Measurements from ENCODE around the gene NHERF2.

DNA sequence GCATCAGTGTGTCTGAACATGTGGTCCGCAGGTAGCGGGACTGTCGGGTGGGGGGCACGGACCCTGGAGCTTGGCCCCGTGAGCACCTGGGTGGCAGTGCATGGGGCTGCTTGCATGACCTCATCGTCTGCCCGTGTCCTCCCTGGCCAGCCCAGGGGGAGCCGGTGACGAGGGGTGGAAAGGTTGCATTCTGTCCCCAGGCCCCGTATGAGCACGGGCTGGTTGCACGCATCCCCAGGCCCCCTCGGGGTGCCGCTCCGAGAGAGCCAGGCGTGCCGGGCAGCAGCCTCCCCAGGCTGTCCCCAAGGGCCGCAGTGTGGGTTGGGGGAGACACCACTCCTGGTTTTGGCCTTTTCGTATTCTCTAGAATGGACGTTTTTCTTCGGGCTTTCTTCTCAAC lies 51.0 kb downstream of the NHERF2 start:
- TF ChIP-seq ZNF23 (CRISPR knock-in tag; IDR thresholded peaks at IDR 0.05) (no peak), ZNF174 (CRISPR knock-in tag; IDR thresholded peaks at IDR 0.05) (no peak), DPF2 (IDR thresholded peaks at IDR 0.05) (no peak), RAD21 (CRISPR knock-in tag; conservative IDR thresholded peaks at IDR 0.05 in 1 of 2, IDR thresholded peaks at IDR 0.05 in 1 of 2) (no peak), ZNF316 (IDR thresholded peaks at IDR 0.05) (no peak), PCBP1 (IDR thresholded peaks at IDR 0.05; ENCODE audit: low read depth, low read length, poor library complexity, severe bottlenecking) (no peak)
- TF ChIP-seq, protein P1, sequence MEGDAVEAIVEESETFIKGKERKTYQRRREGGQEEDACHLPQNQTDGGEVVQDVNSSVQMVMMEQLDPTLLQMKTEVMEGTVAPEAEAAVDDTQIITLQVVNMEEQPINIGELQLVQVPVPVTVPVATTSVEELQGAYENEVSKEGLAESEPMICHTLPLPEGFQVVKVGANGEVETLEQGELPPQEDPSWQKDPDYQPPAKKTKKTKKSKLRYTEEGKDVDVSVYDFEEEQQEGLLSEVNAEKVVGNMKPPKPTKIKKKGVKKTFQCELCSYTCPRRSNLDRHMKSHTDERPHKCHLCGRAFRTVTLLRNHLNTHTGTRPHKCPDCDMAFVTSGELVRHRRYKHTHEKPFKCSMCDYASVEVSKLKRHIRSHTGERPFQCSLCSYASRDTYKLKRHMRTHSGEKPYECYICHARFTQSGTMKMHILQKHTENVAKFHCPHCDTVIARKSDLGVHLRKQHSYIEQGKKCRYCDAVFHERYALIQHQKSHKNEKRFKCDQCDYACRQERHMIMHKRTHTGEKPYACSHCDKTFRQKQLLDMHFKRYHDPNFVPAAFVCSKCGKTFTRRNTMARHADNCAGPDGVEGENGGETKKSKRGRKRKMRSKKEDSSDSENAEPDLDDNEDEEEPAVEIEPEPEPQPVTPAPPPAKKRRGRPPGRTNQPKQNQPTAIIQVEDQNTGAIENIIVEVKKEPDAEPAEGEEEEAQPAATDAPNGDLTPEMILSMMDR (IDR thresholded peaks at IDR 0.05 in 2 of 3, conservative IDR thresholded peaks at IDR 0.05 in 1 of 3; ENCODE audit: insufficient read depth in 2 of 3, low read depth in 1 of 3, low read length in 3 of 3) = no peak

Data from K562 (cell line).